ENCODE measurements around the gene PKN1.

DNA sequence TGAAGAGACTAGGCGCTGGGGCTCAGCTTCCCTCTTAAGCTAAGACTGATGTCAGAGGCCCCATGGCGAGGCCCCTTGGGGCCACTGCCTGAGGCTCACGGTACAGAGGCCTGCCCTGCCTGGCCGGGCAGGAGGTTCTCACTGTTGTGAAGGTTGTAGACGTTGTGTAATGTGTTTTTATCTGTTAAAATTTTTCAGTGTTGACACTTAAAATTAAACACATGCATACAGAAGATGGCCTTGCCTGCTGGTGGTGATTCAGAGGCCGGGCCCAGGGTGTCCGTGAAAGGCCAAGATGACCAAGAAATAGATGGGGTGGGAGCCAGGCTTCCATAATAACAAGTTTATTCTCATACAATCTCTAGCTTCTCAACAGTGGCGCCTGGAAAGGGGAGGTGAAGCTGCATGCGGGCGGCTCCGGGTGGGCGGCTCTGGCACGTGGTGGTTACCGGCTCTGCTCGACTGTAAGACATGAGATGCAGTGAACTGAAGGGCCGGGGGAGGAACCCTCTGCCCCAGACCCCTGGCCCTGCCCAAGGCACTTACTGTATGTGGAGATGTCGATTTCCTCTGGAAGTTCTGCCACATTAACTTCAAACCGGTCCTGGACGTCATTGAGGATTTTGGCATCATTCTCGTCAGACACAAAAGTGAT lies 24.5 kb upstream of the PKN1 start:
- TF ChIP-seq BRCA1 (CRISPR knock-in tag; IDR thresholded peaks at IDR 0.05) (no peak), TEAD3 (CRISPR knock-in tag; optimal IDR thresholded peaks at IDR 0.05; ENCODE audit: borderline replicate concordance) (no peak), TCF12 (IDR thresholded peaks at IDR 0.05) (no peak), TCF12 (CRISPR knock-in tag; IDR thresholded peaks at IDR 0.05) (no peak), ZNF674 (CRISPR knock-in tag; IDR thresholded peaks at IDR 0.05; ENCODE audit: low read depth) (no peak), PPARG (CRISPR knock-in tag; conservative IDR thresholded peaks at IDR 0.05) (no peak), EZH2 (conservative IDR thresholded peaks at IDR 0.05; ENCODE audit: low read depth, low read length) (no peak), SMC3 (IDR thresholded peaks at IDR 0.05; ENCODE audit: low read length) (no peak), IKZF4 (CRISPR knock-in tag; IDR thresholded peaks at IDR 0.05; ENCODE audit: borderline replicate concordance, low read depth, not compliant biosample characterization) (no peak), ADNP (CRISPR knock-in tag; IDR thresholded peaks at IDR 0.05) (no peak), SMARCE1 (IDR thresholded peaks at IDR 0.05; ENCODE audit: borderline replicate concordance) (no peak)
- TF ChIP-seq, protein P1, sequence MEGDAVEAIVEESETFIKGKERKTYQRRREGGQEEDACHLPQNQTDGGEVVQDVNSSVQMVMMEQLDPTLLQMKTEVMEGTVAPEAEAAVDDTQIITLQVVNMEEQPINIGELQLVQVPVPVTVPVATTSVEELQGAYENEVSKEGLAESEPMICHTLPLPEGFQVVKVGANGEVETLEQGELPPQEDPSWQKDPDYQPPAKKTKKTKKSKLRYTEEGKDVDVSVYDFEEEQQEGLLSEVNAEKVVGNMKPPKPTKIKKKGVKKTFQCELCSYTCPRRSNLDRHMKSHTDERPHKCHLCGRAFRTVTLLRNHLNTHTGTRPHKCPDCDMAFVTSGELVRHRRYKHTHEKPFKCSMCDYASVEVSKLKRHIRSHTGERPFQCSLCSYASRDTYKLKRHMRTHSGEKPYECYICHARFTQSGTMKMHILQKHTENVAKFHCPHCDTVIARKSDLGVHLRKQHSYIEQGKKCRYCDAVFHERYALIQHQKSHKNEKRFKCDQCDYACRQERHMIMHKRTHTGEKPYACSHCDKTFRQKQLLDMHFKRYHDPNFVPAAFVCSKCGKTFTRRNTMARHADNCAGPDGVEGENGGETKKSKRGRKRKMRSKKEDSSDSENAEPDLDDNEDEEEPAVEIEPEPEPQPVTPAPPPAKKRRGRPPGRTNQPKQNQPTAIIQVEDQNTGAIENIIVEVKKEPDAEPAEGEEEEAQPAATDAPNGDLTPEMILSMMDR (CRISPR knock-in tag; IDR thresholded peaks at IDR 0.05), result no peak

Measured in HepG2 (cell line).